MCF 10A (cell line): ENCODE results near the gene STPG3. TPM values are rescaled to one million over a fixed set of nuclear protein-coding genes. Genes with fewer than 3 reads are reported as not detected.

Experiments
- BruUV-seq: library from RNA; stranded (reverse); fragments of 400-500 nt; replicated peaks from 2 replicates; lab custom pipeline; 2021; lab: Mats Ljungman, UMichigan
- CTCF ChIA-PET: fragments of 300-600 bp; sonication (Branson Sonifier 250); formaldehyde crosslinking; extraction: SDS; loops from one replicate; lab custom pipeline; 2021; ENCODE audit warnings: antibody characterized with exemption, inconsistent platforms; lab: Yijun Ruan, JAX
- POLR2A ChIA-PET: fragments of 300-600, 350-650 bp; sonication (Branson Sonifier 250); formaldehyde crosslinking; extraction: SDS; loops from one replicate; lab custom pipeline; 2020; ENCODE audit warnings: antibody characterized with exemption, inconsistent platforms; lab: Yijun Ruan, JAX
- DNase-seq: peaks from one replicate; pipeline ENCODE4 v3.0.0-alpha.2; 2018; ENCODE audit not compliant: unreplicated experiment
- H3K27ac Mint-ChIP-seq: one replicate; pipeline ENCODE4 v1.8.0; 2022; ENCODE audit warnings: mild to moderate bottlenecking, low read depth, mixed read lengths; ENCODE audit not compliant: unreplicated experiment
- H3K27me3 Mint-ChIP-seq: one replicate; pipeline ENCODE4 v1.8.0; 2022; ENCODE audit warnings: mixed read lengths; ENCODE audit not compliant: insufficient read depth, unreplicated experiment
- H3K36me3 Mint-ChIP-seq: one replicate; pipeline ENCODE4 v1.8.0; 2022; ENCODE audit warnings: mild to moderate bottlenecking, moderate library complexity, mixed read lengths; ENCODE audit not compliant: insufficient read depth, unreplicated experiment
- H3K4me1 Mint-ChIP-seq: one replicate; pipeline ENCODE4 v1.8.0; 2022; ENCODE audit warnings: mixed read lengths; ENCODE audit not compliant: insufficient read depth, unreplicated experiment
- H3K4me3 Mint-ChIP-seq: one replicate; pipeline ENCODE4 v1.8.0; 2022; ENCODE audit warnings: mild to moderate bottlenecking, moderate library complexity, mixed read lengths; ENCODE audit not compliant: unreplicated experiment
- H3K9me3 Mint-ChIP-seq: one replicate; pipeline ENCODE4 v1.8.0; 2022; ENCODE audit warnings: mixed read lengths; ENCODE audit not compliant: unreplicated experiment
- intact Hi-C: fragments of 100-400 bp; cut with micrococcal nuclease; formaldehyde crosslinking; loops from 2 replicates; pipeline ENCODE4 v1.14.1; 2022
- total RNA-seq: library from RNA; stranded (reverse); gene quantifications from 2 replicates; pipeline ENCODE4 v1.2.3, GENCODE V29; 2022
- TF ChIP-seq, protein P1 (sequence below): fragments of 200-600 bp; IDR thresholded peaks from one replicate; pipeline ENCODE4 v1.8.0; 2022; ENCODE audit warnings: antibody characterized with exemption, mild to moderate bottlenecking; ENCODE audit not compliant: unreplicated experiment

The STPG3 gene
- total RNA-seq, 1 experiment from 2014 or later: not detected

DNA sequence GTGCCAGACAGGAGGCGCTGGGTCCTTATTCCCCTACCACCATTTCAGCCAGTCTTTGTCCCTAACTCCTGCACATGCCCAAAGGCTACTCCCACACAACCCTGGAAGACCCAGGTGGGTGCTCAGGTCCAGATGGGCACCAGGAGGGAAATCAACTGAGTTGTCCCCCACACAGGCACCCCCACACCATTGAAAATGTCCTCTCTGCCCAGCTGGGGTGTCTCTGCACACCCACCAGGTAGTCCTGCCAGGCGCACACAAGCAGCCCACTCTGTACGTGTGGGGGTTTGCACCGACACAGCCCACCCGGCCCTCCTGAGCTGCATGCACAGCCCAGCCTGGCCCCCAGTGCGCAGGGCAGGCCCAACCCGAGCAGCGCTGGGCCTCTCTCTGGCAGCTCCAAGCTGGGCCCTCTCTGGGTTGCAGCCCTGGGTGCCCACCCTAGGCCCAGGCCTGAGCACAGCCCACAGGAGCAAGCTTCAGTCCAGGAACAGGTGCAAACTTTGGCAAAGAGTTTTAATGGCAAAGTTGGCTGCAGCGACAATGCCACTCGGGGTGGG is 31.2 kb upstream of the STPG3 start:
- no TSS peak for BruUV-seq
- DNase-seq: no peak
- ChIA-PET CTCF (interaction anchor here (0.8 to 0.9 kb wide), 2 partner anchors 17 kb away, joined by 4 read pairs; no protein-coding TSS in a partner anchor), POLR2A (interaction anchor here (0.6 to 1.9 kb wide), 6 partner anchors 11 to 90 kb away, joined by 3 to 7 read pairs (median 4); partner anchors contain the start of genes NDOR1, TMEM203 and TPRN)
- H3K36me3 Mint-ChIP-seq: peaks cover 9% of the 10 kb centered on the region
- H3K27me3 Mint-ChIP-seq: no peaks in the 10 kb centered on the region
- no peak overlapping the region for H3K27ac Mint-ChIP-seq
- H3K4me1 Mint-ChIP-seq: peaks cover 5% of the 10 kb centered on the region
- no peaks in the 10 kb centered on the region for H3K9me3 Mint-ChIP-seq
- intact Hi-C loops: loop anchor here (10.0 kb wide), 2 partner anchors 45 to 175 kb away; partner anchors contain the start of genes LRRC26, NPDC1 and TMEM210
- H3K4me3 Mint-ChIP-seq: no peak overlapping the region
- TF ChIP-seq, protein P1, sequence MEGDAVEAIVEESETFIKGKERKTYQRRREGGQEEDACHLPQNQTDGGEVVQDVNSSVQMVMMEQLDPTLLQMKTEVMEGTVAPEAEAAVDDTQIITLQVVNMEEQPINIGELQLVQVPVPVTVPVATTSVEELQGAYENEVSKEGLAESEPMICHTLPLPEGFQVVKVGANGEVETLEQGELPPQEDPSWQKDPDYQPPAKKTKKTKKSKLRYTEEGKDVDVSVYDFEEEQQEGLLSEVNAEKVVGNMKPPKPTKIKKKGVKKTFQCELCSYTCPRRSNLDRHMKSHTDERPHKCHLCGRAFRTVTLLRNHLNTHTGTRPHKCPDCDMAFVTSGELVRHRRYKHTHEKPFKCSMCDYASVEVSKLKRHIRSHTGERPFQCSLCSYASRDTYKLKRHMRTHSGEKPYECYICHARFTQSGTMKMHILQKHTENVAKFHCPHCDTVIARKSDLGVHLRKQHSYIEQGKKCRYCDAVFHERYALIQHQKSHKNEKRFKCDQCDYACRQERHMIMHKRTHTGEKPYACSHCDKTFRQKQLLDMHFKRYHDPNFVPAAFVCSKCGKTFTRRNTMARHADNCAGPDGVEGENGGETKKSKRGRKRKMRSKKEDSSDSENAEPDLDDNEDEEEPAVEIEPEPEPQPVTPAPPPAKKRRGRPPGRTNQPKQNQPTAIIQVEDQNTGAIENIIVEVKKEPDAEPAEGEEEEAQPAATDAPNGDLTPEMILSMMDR: no peak

DNA sequence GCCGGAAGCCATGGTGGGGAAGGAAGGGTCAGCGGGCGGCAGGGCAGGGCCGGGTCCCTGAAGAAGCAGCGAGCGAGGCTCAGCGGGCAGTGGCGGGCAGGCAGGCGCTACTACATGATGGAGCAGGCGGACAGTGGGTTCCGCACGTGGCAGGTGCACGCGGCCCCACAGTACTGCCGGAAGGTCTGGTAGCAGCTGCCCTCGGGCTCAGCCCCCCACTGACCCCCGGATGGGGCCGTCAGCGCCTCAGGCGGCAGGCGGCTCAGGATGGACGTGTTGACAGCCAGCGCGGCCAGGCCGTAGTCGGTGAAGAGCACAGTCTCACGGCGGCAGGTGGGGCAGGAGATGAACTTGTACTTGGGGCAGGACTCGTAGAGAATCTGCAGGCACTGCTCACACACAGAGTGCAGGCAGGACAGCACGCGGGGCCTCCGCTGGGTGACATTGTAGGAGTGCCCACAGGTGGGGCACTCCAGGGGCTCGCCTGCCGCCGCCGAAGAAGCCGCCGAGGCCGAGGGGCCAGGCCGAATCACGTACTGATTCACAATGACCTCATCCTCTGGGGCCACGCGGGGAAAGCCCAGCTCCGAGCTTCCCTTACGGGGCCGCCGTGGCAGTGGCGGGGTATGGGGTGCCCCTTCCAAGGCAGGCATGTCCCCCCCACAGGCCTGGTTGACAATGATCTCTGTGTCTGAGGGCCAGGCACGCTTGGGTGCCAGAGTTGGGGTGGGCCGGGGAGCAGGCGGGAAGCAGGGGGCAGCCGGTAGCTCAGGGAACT is 30.6 kb upstream of the STPG3 start:
- ChIA-PET CTCF (interaction anchor here (0.7 to 0.8 kb wide), 2 partner anchors 16 to 274 kb away, joined by 3 to 4 read pairs; no protein-coding TSS in a partner anchor), POLR2A (interaction anchor here (0.6 to 1.9 kb wide), 6 partner anchors 15 to 91 kb away, joined by 3 to 5 read pairs (median 4); partner anchors contain the start of genes NDOR1, TMEM203 and TPRN)
- no peak for DNase-seq
- Mint-ChIP-seq H3K4me3 (peak overlapping the region; percentile 12), H3K9me3 (no peaks in the 10 kb centered on the region), H3K4me1 (peaks cover 5% of the 10 kb centered on the region), H3K27ac (no peak overlapping the region), H3K27me3 (no peaks in the 10 kb centered on the region), H3K36me3 (peaks cover 5% of the 10 kb centered on the region)
- intact Hi-C loops: loop anchor here (10.0 kb wide), 2 partner anchors 46 to 176 kb away; partner anchors contain the start of genes LRRC26, NPDC1 and TMEM210
- no TSS peak for BruUV-seq
- TF ChIP-seq, protein P1: no peak

DNA sequence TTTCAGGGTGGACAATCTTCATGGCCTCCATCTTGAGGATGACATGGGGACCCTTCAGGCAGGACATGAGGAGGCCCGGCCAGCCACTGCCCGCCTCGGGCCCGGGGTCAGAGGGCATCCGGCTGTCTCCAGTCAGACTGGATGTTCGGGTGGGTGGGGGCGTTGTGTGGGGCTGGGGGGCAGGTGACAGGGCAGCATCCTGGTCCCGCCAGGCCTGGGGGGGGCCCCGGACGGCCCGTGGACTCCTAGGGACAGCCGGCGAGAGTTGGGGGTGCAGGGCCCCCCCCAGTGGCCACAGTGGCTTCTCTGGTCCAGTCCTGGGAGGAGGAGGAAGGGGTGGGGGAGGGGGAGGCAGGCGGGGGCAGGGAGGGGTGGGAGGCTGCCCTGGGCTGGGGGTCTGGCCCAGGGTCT is 30.0 kb upstream of the STPG3 start:
- intact Hi-C loops: loop anchor here (10.0 kb wide), 2 partner anchors 46 to 176 kb away; partner anchors contain the start of genes LRRC26, NPDC1 and TMEM210
- no peak for DNase-seq
- no peak overlapping the region for H3K4me3 Mint-ChIP-seq
- ChIA-PET CTCF (interaction anchor here (0.7 kb wide), 1 partner anchor 275 kb away, joined by 3 read pairs; no protein-coding TSS in a partner anchor), POLR2A (interaction anchor here (0.6 to 1.6 kb wide), 3 partner anchors 32 to 238 kb away, joined by 3 to 4 read pairs (median 4); partner anchors contain the start of gene NSMF)
- H3K36me3 Mint-ChIP-seq: peaks cover 5% of the 10 kb centered on the region
- H3K27ac Mint-ChIP-seq: no peak overlapping the region
- H3K9me3 Mint-ChIP-seq: no peaks in the 10 kb centered on the region
- H3K4me1 Mint-ChIP-seq: peaks cover 5% of the 10 kb centered on the region
- TF ChIP-seq, protein P1: no peak
- no peaks in the 10 kb centered on the region for H3K27me3 Mint-ChIP-seq
- no TSS peak for BruUV-seq
